Stimulated activated CD4-positive, alpha-beta T cell treated with anti-CD3 and anti-CD28 coated beads, TNF-alpha, amount 100 ng/mL, for 24 hours (primary cell): Measurements from ENCODE around the gene TSPYL2.

Experiments used
- DNase-seq, 3 experiments: peaks; one replicate each; pipeline ENCODE4 v3.0.0-alpha.2; 2020; ENCODE audit warnings: low read depth in 3 of 3

Gene TSPYL2

GRCh38 chrX:53081925-53082772 is at the start of gene TSPYL2:
TSS of gene TSPYL2 (plus strand) at chrX:53082367. CDS start at chrX:53082499, 132 bp downstream.
- peak; percentile 83 to 91 (median 84) for DNase-seq

GRCh38 chrX:53036149-53036548 is 46.0 kb upstream of the TSPYL2 start:
- no peak for DNase-seq

GRCh38 chrX:53039236-53039635 is 42.9 kb upstream of the TSPYL2 start:
- no peak for DNase-seq

GRCh38 chrX:53044995-53045394 is 37.2 kb upstream of the TSPYL2 start:
- DNase-seq = no peak

GRCh38 chrX:53047228-53047627 is 34.9 kb upstream of the TSPYL2 start:
- no peak for DNase-seq

GRCh38 chrX:53048169-53049126 is 33.7 kb upstream of the TSPYL2 start, which contains the start of gene GPR173:
TSS of gene GPR173 (plus strand) at chrX:53048789. CDS start at chrX:53076622, 27,833 bp downstream.
- no peak for DNase-seq

- DNase-seq = no peak
These were observed 33.0 kb upstream of the TSPYL2 start for GRCh38 chrX:53049127-53049517.

GRCh38 chrX:53050841-53051240 is 31.3 kb upstream of the TSPYL2 start:
- DNase-seq = no peak

- no peak for DNase-seq
These were observed 26.8 kb upstream of the TSPYL2 start for GRCh38 chrX:53055244-53055849.

GRCh38 chrX:53056292-53056691 is 25.9 kb upstream of the TSPYL2 start:
- no peak for DNase-seq

- no peak for DNase-seq
These were observed 17.1 kb upstream of the TSPYL2 start for GRCh38 chrX:53065104-53065503.

GRCh38 chrX:53071064-53071463 is 11.1 kb upstream of the TSPYL2 start:
- no peak for DNase-seq

- peak in 1 of 3 experiments; percentile 50 for DNase-seq
These were observed 10.4 kb upstream of the TSPYL2 start for GRCh38 chrX:53071604-53072417.

GRCh38 chrX:53072418-53073114 is 9.6 kb upstream of the TSPYL2 start:
- no peak for DNase-seq

- no peak for DNase-seq
These were observed 9.0 kb upstream of the TSPYL2 start for GRCh38 chrX:53073115-53073586.

- DNase-seq = no peak
These were observed 7.2 kb upstream of the TSPYL2 start for GRCh38 chrX:53075011-53075410.

- no peak for DNase-seq
These were observed 5.5 kb upstream of the TSPYL2 start for GRCh38 chrX:53076671-53077070.

GRCh38 chrX:53077207-53078197 is 4.7 kb upstream of the TSPYL2 start:
- no peak for DNase-seq

GRCh38 chrX:53078943-53079342 is 3.2 kb upstream of the TSPYL2 start:
- no peak for DNase-seq
